Endothelial cell of umbilical vein (primary cell): ENCODE measurements around the gene TMEM89.

Source experiments
- CTCF ChIP-seq, 2 donors: IDR thresholded peaks; 1 replicate in 1 of 2; 2 replicates in 1 of 2; pipeline ENCODE4 v1.5.1; 2011; ENCODE audit warnings: low read length in 2 of 2, mild to moderate bottlenecking in 2 of 2, moderate library complexity in 2 of 2, control low read depth in 1 of 2, inconsistent platforms in 1 of 2, low read depth in 1 of 2; ENCODE audit not compliant: insufficient read depth in 1 of 2; ENCODE audit errors: extremely low read depth in 1 of 2
- POLR2A ChIP-seq: IDR thresholded peaks from 2 replicates; pipeline ENCODE4 v1.6.1; 2012; ENCODE audit warnings: low read depth, mild to moderate bottlenecking, control low read depth, low read length

GRCh38 chr3:48629894-48630293 lies 8.3 kb upstream of the TMEM89 start:
- no peak for TF ChIP-seq POLR2A
- TF ChIP-seq CTCF (IDR thresholded peaks at IDR 0.05; ENCODE audit: extremely low read depth in 1 of 2, insufficient read depth in 1 of 2, low read depth in 1 of 2, low read length in 2 of 2) = no peak
